Mucosa of rectum (tissue), 2 donors: ENCODE measurements around the gene THEM4.
"Not testable (repeated sequence)": the region's sequence is repeated elsewhere in the genome, so short reads cannot be mapped to it uniquely, and the experiment has no call there.

Experiments
- H3K27ac ChIP-seq, 2 donors: one replicate each; pipeline ENCODE4 v1.7.0; 2013; ENCODE audit warnings: inconsistent platforms in 2 of 2, low read depth in 2 of 2, low read length in 2 of 2
- H3K27me3 ChIP-seq, 2 donors: one replicate each; pipeline ENCODE4 v1.7.0; 2013; ENCODE audit warnings: low read length in 2 of 2; ENCODE audit not compliant: control insufficient read depth in 2 of 2, insufficient read depth in 2 of 2
- H3K36me3 ChIP-seq, 2 donors: one replicate each; pipeline ENCODE4 v1.7.0; 2013; ENCODE audit warnings: low read length in 2 of 2; ENCODE audit not compliant: control insufficient read depth in 2 of 2, insufficient read depth in 2 of 2
- H3K4me1 ChIP-seq, 2 donors: one replicate each; pipeline ENCODE4 v1.7.0; 2013; ENCODE audit warnings: low read length in 2 of 2, mild to moderate bottlenecking in 1 of 2; ENCODE audit not compliant: control insufficient read depth in 2 of 2, insufficient read depth in 2 of 2
- H3K4me3 ChIP-seq, 2 donors: one replicate each; pipeline ENCODE4 v1.7.0; 2013; ENCODE audit warnings: low read length in 2 of 2
- H3K9ac ChIP-seq, 2 donors: one replicate each; pipeline ENCODE4 v1.7.0; 2013; ENCODE audit warnings: low read length in 2 of 2, low read depth in 1 of 2, mild to moderate bottlenecking in 1 of 2
- H3K9me3 ChIP-seq, 2 donors: one replicate each; pipeline ENCODE4 v1.7.0; 2013; ENCODE audit warnings: low read length in 2 of 2; ENCODE audit not compliant: control insufficient read depth in 2 of 2
- donor health status: healthy.
- donor health status: Normal muscosa, but diverticular disease.

THEM4 gene

DNA sequence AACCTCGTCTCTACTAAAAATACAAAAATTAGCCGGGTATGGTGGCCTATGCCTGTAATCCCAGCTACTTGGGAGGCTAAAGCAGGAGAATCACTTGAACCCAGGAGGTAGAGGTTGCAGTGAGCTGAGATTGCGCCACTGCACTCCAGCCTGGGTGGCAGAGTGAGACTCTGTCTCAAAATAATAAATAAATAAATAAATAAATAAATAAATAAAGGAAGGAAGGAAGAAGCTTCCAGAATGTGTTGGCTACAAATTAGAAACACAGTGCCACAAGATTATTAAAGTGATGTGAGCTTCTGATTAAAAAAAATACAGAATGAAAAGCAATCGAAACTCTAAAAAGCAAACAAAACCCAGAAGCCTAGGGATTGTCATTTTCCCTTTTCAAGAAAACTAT lies 25.4 kb downstream of the THEM4 start:
- H3K36me3 ChIP-seq, H3K9me3 ChIP-seq, H3K9ac ChIP-seq, H3K4me3 ChIP-seq, H3K27ac ChIP-seq, H3K4me1 ChIP-seq, H3K27me3 ChIP-seq: not testable (repeated sequence)

DNA sequence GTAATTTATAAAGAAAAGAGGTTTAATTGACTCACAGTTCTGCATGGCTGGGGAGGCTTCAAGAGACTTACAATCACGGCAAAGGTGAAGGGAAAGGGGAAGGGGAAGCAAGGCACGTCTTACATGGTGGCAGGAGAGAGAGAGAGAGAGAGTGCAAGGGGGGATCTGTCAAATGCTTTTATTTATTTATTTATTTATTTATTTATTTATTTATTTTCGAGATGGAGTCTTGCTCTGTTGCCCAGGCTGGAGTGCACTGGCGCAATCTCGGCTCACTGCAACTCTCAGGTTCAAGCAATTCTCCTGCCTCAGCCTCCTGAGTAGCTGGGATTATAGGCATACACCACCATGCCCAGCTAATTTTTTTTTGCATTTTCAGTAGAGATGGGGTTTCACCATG lies 26.4 kb downstream of the THEM4 start:
- not testable (repeated sequence) for H3K4me1 ChIP-seq

DNA sequence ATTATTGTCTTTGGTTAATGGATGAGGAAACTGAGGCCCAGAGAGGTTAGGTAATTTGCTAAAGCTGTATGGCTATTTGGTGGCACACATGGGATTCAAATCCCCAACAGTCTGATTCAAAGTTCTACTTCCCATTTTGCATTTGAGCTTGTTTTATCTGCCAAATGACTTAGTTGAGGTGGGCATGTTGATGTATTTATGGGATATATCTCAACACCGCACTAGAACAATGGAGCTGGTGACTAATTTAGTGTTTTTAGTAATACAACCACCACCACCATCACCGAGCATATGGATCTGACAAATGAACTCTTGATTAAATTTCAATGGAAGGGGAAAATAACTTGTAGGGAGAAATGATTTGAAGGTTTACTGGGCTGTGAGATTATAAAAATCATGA lies 26.8 kb downstream of the THEM4 start:
- Histone ChIP-seq H3K27me3 (no peaks in the 10 kb centered on the region), H3K4me3 (no peak overlapping the region), H3K9me3 (no peaks in the 10 kb centered on the region), H3K4me1 (no peaks in the 10 kb centered on the region), H3K9ac (no peak overlapping the region), H3K36me3 (peaks cover 3% of the 10 kb centered on the region in 2 donors), H3K27ac (no peak overlapping the region)

More for the DNA sequence above, 26.4 kb downstream of the THEM4 start:
- H3K9ac ChIP-seq, H3K27me3 ChIP-seq, H3K36me3 ChIP-seq, H3K27ac ChIP-seq, H3K4me3 ChIP-seq, H3K9me3 ChIP-seq: not testable (repeated sequence)

DNA sequence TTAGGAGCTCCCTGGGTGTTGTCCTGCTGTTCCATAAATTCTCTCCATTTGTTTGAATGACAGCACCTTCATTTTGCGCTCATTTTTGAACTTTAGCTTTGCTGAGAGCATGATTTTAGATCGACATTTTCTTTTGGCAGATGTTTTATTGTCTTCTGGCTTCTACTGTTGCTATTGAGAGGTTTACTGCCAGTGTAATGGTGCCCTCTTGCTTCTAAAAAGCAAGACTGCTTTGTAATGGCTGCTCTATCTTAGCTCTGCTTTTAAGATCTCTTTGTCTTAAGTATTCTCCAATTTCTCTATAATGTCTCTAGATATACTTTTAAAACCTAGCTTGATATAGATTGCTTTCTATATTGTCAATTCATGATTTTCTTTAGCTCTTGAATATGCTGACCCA lies 27.8 kb downstream of the THEM4 start:
- peaks cover 0 to 3% of the 10 kb centered on the region in 2 donors for H3K36me3 ChIP-seq
- no peak overlapping the region for H3K4me3 ChIP-seq
- H3K9ac ChIP-seq = no peak overlapping the region
- H3K9me3 ChIP-seq = no peaks in the 10 kb centered on the region
- no peaks in the 10 kb centered on the region for H3K4me1 ChIP-seq
- H3K27me3 ChIP-seq = no peaks in the 10 kb centered on the region
- no peak overlapping the region for H3K27ac ChIP-seq

DNA sequence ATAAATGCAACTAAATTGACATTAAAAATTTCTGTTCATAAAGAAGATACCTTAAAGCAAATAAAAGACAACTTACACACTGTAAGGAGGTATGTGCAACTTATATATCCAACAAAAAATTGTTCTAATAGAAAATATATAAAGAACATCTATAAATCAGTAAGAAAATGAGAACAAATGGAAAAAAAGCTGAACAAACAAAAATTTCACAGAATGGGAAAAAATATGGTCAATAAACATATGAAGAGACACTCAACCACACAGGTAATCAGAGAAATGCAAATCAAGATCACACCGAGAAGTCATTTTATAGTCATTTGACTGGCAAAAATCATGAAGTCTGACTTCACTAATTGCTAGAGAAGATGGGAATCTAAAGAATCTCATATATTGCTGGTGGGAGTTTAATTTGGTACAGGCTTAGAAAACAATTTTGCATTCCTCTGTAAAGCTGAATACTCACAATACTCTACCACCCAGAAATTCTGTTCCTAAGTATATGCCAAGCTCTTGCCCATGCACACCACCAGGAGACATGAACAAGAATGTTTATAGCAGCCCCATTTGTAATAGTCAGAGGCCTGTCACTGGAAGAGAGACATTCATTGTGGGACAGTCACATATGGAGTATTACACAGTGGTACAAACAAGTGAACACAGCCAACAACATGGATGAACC lies 33.8 kb downstream of the THEM4 start:
- H3K4me1 ChIP-seq = no peaks in the 10 kb centered on the region

DNA sequence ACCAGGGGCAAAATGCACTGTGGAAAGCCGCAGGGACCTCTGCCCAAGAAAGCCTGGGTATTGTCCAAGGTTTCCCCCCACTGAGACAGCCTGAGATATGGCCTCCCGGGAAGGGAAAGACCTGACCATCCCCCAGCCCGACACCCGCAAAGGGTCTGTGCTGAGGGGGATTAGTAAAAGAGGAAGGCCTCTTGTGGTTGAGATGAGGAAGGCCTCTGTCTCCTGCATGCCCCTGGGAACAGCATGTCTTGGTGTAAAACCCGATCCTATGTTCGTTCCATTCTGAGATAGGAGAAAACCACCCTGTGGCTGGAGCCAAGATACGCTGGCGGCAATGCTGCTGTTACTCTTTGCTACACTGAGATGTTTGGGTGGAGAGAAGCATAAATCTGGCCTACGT lies 36.5 kb downstream of the THEM4 start:
- not testable (repeated sequence) for H3K9ac ChIP-seq, H3K9me3 ChIP-seq, H3K4me1 ChIP-seq, H3K27ac ChIP-seq, H3K27me3 ChIP-seq, H3K36me3 ChIP-seq, H3K4me3 ChIP-seq

More for the DNA sequence above, 33.8 kb downstream of the THEM4 start:
- no peak overlapping the region for H3K4me3 ChIP-seq
- H3K9ac ChIP-seq = no peak overlapping the region
- peaks cover 5% of the 10 kb centered on the region in 2 donors for H3K36me3 ChIP-seq
- no peak overlapping the region for H3K27ac ChIP-seq
- H3K27me3 ChIP-seq = no peaks in the 10 kb centered on the region
- H3K9me3 ChIP-seq = no peaks in the 10 kb centered on the region

DNA sequence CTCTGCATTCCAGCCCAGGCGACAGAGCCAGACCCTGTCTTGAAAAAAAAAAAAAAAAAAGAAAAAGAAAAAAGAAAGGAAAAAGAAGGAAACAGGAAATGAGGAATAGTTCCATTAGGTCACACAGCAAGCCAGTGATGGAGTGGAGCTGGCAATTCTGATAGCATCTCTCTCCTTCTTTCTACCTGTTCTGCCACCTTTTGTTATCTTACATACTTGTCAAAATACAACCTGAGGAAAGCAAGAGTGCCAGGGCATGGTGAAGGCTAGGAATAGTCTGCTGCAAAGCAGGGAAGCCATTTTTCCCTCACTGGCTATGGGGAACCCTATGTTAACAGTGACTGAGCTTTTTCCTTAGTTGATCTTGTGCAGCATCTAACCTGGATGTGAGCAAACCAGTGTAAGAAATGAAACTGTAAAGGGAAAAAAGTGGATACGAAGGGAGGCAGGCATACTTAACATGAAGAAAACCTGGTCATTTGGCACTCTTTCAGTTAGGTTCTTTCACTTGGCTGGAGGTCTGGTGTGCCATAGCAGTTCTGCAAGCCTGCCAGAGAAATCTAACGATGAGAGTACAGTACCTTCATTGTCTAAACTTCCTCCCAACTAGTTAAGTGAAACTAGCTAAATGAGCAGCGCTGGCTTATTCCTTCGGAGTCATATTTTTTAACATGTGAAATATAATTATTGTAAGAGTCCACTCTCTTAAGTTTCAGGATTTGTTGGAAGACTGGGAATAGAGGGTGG lies 37.9 kb downstream of the THEM4 start:
- Histone ChIP-seq H3K27me3 (no peaks in the 10 kb centered on the region), H3K36me3 (peaks cover 5% of the 10 kb centered on the region in 2 donors), H3K9ac (no peak overlapping the region), H3K9me3 (no peaks in the 10 kb centered on the region), H3K4me3 (no peak overlapping the region), H3K27ac (no peak overlapping the region), H3K4me1 (no peaks in the 10 kb centered on the region)

DNA sequence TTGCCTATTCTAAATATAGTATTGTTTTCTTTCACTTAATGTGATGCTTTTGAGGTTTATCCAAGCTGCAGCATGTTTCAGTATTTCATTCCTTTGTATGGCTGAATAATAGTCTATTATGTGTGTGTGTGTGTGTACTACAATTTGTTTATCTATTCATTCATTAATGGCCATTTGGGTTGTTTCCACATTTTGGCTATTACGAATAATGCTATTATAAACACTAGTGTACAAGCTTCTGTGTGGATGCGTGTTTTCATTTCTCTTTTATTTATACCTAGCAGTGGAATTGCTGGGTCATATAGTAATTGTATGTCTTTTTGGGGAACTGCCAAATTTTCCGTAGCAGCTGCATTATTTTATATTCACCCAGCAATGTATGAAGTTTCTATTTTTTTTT lies 40.8 kb downstream of the THEM4 start:
- Histone ChIP-seq H3K9me3 (no peaks in the 10 kb centered on the region), H3K27ac (no peak overlapping the region), H3K4me3 (no peak overlapping the region), H3K36me3 (peaks cover 0 to under 1% of the 10 kb centered on the region in 2 donors), H3K9ac (no peak overlapping the region), H3K4me1 (no peaks in the 10 kb centered on the region), H3K27me3 (no peaks in the 10 kb centered on the region)

DNA sequence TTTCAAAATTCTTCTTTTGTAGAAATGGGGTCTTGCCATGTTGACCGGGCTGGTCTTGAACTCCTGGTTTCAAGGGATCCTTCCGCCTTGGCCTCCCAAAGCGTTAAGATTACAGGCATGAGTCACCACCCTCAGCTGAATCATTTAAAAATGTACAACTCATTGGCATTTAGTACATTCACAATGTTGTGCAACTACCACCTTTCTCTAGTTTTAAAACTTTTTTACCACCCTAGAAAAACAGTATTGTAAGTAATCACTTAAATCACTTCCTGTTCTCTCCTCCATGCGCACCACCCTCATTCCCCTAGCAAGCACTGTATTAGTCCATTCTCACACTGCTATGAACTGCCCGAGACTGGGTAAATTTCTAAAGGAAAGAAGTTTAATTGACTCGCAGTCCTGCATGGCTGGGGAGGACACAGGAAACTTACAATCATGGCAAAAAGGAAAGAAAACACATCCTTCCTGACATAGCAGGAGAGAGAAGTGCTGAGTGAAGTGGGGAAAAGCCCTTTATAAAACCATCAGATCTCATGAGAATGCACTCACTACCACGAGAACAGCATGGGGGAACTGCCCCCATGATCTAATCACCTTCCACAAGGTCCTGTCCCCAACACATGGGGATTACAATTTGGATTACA lies 41.4 kb downstream of the THEM4 start:
- Histone ChIP-seq H3K4me1 (no peaks in the 10 kb centered on the region), H3K4me3 (no peak overlapping the region), H3K9me3 (no peaks in the 10 kb centered on the region), H3K36me3 (no peaks in the 10 kb centered on the region), H3K27me3 (no peaks in the 10 kb centered on the region), H3K27ac (no peak overlapping the region), H3K9ac (no peak overlapping the region)

DNA sequence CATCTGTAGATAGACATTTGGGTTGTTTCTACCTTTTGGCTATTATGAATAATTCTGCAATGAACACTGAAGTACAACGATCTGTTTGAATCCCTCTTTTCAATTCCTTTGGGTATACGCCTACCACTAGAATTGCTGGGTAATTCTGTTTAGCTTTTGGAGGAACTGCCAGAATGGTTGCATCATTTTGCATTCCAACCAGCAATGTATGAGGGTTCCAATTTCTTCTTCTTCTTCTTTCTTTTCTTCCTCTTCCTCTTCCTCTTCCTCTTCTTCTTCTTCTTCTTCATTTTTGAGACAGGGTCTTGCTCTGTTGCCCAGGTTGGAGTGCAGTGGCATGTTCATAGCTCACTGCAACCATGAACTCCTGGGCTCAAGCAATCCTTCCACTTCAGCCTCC lies 42.0 kb downstream of the THEM4 start:
- no peaks in the 10 kb centered on the region for H3K36me3 ChIP-seq
- H3K4me3 ChIP-seq = no peak overlapping the region
- no peaks in the 10 kb centered on the region for H3K27me3 ChIP-seq
- H3K27ac ChIP-seq = no peak overlapping the region
- no peak overlapping the region for H3K9ac ChIP-seq
- H3K4me1 ChIP-seq = no peaks in the 10 kb centered on the region
- H3K9me3 ChIP-seq = no peaks in the 10 kb centered on the region
